Uterus (tissue), 2 donors: Measurements from ENCODE around the gene AADAC.

Experiments used
- POLR2A ChIP-seq, 2 donors: fragments of 450-650 bp; IDR thresholded peaks; one replicate each; pipeline ENCODE4 v1.6.1; 2016; ENCODE audit warnings: antibody characterized with exemption in 2 of 2, mild to moderate bottlenecking in 1 of 2, moderate library complexity in 1 of 2
- TF ChIP-seq, protein P1 (sequence below), 4 experiments: fragments of 200-600 bp in 2 of 4; fragments of 450-650 bp in 2 of 4; sonication (generic) in 2 of 4; IDR thresholded peaks; one replicate each; pipeline ENCODE4 v1.5.1; 2016 to 2019; ENCODE audit warnings: antibody characterized with exemption in 4 of 4, mild to moderate bottlenecking in 2 of 4, moderate library complexity in 1 of 4

DNA sequence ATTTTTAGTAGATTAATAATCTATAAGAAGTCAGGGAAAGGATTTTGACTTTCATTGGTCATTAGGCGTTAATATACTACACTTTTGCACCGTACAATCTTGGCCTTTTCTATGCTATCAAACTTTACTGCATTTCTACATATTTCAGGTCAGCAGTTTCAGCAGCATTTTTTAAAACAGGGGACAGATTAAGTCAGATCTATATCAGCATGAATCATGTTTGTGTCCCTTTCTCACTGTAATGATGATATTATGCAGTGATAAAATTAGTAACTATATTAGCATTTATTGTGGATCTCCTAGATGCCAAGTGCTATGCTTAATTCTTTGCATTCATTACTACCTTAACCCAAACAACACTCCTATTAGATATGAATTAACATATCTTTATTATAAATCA lies 20.3 kb upstream of the AADAC start:
- TF ChIP-seq, protein P1, sequence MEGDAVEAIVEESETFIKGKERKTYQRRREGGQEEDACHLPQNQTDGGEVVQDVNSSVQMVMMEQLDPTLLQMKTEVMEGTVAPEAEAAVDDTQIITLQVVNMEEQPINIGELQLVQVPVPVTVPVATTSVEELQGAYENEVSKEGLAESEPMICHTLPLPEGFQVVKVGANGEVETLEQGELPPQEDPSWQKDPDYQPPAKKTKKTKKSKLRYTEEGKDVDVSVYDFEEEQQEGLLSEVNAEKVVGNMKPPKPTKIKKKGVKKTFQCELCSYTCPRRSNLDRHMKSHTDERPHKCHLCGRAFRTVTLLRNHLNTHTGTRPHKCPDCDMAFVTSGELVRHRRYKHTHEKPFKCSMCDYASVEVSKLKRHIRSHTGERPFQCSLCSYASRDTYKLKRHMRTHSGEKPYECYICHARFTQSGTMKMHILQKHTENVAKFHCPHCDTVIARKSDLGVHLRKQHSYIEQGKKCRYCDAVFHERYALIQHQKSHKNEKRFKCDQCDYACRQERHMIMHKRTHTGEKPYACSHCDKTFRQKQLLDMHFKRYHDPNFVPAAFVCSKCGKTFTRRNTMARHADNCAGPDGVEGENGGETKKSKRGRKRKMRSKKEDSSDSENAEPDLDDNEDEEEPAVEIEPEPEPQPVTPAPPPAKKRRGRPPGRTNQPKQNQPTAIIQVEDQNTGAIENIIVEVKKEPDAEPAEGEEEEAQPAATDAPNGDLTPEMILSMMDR (IDR thresholded peaks at IDR 0.05) = no peak
- no peak for TF ChIP-seq POLR2A (IDR thresholded peaks at IDR 0.05)
